Adrenal gland (tissue), 19 donors: Measurements from ENCODE around the gene PDS5A. TPM values are rescaled to one million over a fixed set of nuclear protein-coding genes. Genes with fewer than 3 reads are reported as not detected.
"Not testable (repeated sequence)": the region's sequence is repeated elsewhere in the genome, so short reads cannot be mapped to it uniquely, and the experiment has no call there.

Experiments
- DNase-seq, 7 donors: peaks; one replicate each; pipeline ENCODE4 v3.0.0-alpha.2; 2019 to 2020
- H3K27ac ChIP-seq, 5 donors: fragments of 200-600 bp; sonication (generic) in 4 of 5; 1 replicate in 3 of 5; 2 replicates in 2 of 5; pipeline versions ENCODE4 v1.5.1 to v1.8.0; 2016 to 2020; ENCODE audit warnings: mild to moderate bottlenecking in 1 of 5
- H3K27me3 ChIP-seq: fragments of 200-600 bp; 2 replicates; pipeline ENCODE4 v1.8.0; 2021
- H3K36me3 ChIP-seq, 2 donors: fragments of 200-600 bp; replicated peaks in 1 of 2; 1 replicate in 1 of 2; 2 replicates in 1 of 2; pipeline versions ENCODE4 v1.5.1 to v1.8.0; 2018 to 2022
- H3K4me1 ChIP-seq, 2 donors: fragments of 200-600 bp; replicated peaks in 1 of 2; 1 replicate in 1 of 2; 2 replicates in 1 of 2; pipeline versions ENCODE4 v1.5.1 to v1.8.0; 2018 to 2021
- H3K4me3 ChIP-seq, 4 donors: fragments of 200-600 bp; sonication (generic) in 3 of 4; one replicate each; pipeline ENCODE4 v1.5.1; 2016 to 2018
- H3K9me3 ChIP-seq, 3 donors: fragments of 200-600 bp; sonication (generic) in 1 of 3; replicated peaks in 1 of 3; 1 replicate in 2 of 3; 2 replicates in 1 of 3; pipeline versions ENCODE4 v1.5.1 to v1.8.0; 2016 to 2021
- CTCF ChIP-seq, 6 experiments: fragments of 450-650 bp in 4 of 6; fragments of 200-600 bp in 2 of 6; sonication (generic) in 1 of 6; IDR thresholded peaks; 1 replicate in 5 of 6; 2 replicates in 1 of 6; pipeline versions ENCODE4 v1.5.1 to v1.8.0; 2016 to 2021; ENCODE audit warnings: antibody characterized with exemption in 6 of 6, mild to moderate bottlenecking in 2 of 6, moderate library complexity in 1 of 6
- POLR2A ChIP-seq, 2 donors: fragments of 450-650 bp; IDR thresholded peaks; one replicate each; pipeline ENCODE4 v1.6.1; 2017; ENCODE audit warnings: antibody characterized with exemption in 2 of 2, mild to moderate bottlenecking in 2 of 2, moderate library complexity in 1 of 2
- WGBS, 4 donors: extraction: QIAGEN DNeasy Blood & Tissue Kit in 2 of 4; methylation state at CpG; one replicate each; pipeline versions ENCODE4 v1.1.5 to v1.1.7; 2013 to 2017; 5-methylcytosine and 5-hydroxymethylcytosine counted together
- intact Hi-C, 2 donors: fragments of 100-400 bp; cut with DNase I; formaldehyde crosslinking; loops; one replicate each; pipeline versions ENCODE4 v1.14.1 to v1.15.0; 2022 to 2023
- long read RNA-seq, 10 donors: library from polyadenylated mRNA in 3 of 10; unstranded in 2 of 10; stranded (forward) in 1 of 10; transcript quantifications; one replicate each; pipeline ENCODE4 v2.0.0 and lab custom pipeline, GENCODE V29; 2021 to 2026
- polyA plus RNA-seq, 3 donors: library from polyadenylated mRNA; stranded (reverse); fragments of 200-250 nt in 2 of 3; fragments of 350-450 nt in 1 of 3; fragmentation: Illumina TruSeq in 1 of 3; extraction: RNeasy Lipid Tissue Mini Kit (QIAGEN cat#74804) in 1 of 3; gene quantifications; one replicate each; pipeline ENCODE4 v1.2.3, GENCODE V29; 2013 to 2014
- total RNA-seq, 9 donors: library from RNA; depleted of rRNA in 4 of 9; stranded (reverse); fragments of >200 nt in 4 of 9; fragments of 120-200 nt in 1 of 9; fragmentation: NEBNext Ultra II Directional in 1 of 9; extraction: Animal tissue kit (Norgen Biotek cat#: 25700) in 1 of 9; gene quantifications; one replicate each; pipeline versions ENCODE4 v1.1.0 to v1.2.4, GENCODE V29; 2013 to 2023
- donor health status: healthy with polysubstance abuse.
- donor health status: Bipolar disorder and iron deficiency.
- donor health status: DM: yes; HTN: yes; CAD: no.
- donor health status: DM: no; HTN: no; CAD: no.
- donor health status: DM: no; HTN: no; CAD: no.
- donor health status: DM: yes; HTN: yes; CAD: no.

PDS5A gene, protein sequence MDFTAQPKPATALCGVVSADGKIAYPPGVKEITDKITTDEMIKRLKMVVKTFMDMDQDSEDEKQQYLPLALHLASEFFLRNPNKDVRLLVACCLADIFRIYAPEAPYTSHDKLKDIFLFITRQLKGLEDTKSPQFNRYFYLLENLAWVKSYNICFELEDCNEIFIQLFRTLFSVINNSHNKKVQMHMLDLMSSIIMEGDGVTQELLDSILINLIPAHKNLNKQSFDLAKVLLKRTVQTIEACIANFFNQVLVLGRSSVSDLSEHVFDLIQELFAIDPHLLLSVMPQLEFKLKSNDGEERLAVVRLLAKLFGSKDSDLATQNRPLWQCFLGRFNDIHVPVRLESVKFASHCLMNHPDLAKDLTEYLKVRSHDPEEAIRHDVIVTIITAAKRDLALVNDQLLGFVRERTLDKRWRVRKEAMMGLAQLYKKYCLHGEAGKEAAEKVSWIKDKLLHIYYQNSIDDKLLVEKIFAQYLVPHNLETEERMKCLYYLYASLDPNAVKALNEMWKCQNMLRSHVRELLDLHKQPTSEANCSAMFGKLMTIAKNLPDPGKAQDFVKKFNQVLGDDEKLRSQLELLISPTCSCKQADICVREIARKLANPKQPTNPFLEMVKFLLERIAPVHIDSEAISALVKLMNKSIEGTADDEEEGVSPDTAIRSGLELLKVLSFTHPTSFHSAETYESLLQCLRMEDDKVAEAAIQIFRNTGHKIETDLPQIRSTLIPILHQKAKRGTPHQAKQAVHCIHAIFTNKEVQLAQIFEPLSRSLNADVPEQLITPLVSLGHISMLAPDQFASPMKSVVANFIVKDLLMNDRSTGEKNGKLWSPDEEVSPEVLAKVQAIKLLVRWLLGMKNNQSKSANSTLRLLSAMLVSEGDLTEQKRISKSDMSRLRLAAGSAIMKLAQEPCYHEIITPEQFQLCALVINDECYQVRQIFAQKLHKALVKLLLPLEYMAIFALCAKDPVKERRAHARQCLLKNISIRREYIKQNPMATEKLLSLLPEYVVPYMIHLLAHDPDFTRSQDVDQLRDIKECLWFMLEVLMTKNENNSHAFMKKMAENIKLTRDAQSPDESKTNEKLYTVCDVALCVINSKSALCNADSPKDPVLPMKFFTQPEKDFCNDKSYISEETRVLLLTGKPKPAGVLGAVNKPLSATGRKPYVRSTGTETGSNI (N-terminal part only)
- total RNA-seq (10 to 100 TPM; 30.1 to 63.2 (median 52.5) TPM), polyA plus RNA-seq (10 to 100 TPM; 16.2 to 40.9 (median 23.1) TPM)
- long read RNA-seq, donor 1, partial matches to known transcripts, result 0 of 1 reads
- long read RNA-seq, donor 1, other reads (novel, unspliced or antisense), result 0 of 1 reads
- long read RNA-seq, donor 2, full-length matches to known transcripts, result 3 of 3 reads
- long read RNA-seq, donor 2, partial matches to known transcripts, result 0 of 3 reads
- long read RNA-seq, donor 2, other reads (novel, unspliced or antisense), result 0 of 3 reads
- long read RNA-seq, donor 3, full-length matches to known transcripts, result 3 of 3 reads
- long read RNA-seq, donor 3, partial matches to known transcripts, result 0 of 3 reads
- long read RNA-seq, donor 3, other reads (novel, unspliced or antisense), result 0 of 3 reads
- long read RNA-seq, donor 4, partial matches to known transcripts, result 3 of 6 reads
- long read RNA-seq, donor 4, other reads (novel, unspliced or antisense), result 3 of 6 reads
- long read RNA-seq, donor 5, full-length matches to known transcripts, result 14 of 30 reads
- long read RNA-seq, donor 5, partial matches to known transcripts, result 7 of 30 reads
- long read RNA-seq, donor 5, other reads (novel, unspliced or antisense), result 9 of 30 reads
- long read RNA-seq, donor 6, partial matches to known transcripts, result 2 of 3 reads
- long read RNA-seq, donor 6, other reads (novel, unspliced or antisense), result 1 of 3 reads
- long read RNA-seq, donor 7, result 0 reads
- long read RNA-seq, donor 8, partial matches to known transcripts, result 0 of 3 reads
- long read RNA-seq, donor 8, other reads (novel, unspliced or antisense), result 0 of 3 reads
- long read RNA-seq, donor 9, full-length matches to known transcripts, result 1 of 1 reads
- long read RNA-seq, donor 9, partial matches to known transcripts, result 0 of 1 reads
- long read RNA-seq, donor 9, other reads (novel, unspliced or antisense), result 0 of 1 reads
- long read RNA-seq, donor 10, partial matches to known transcripts, result 0 of 1 reads
- long read RNA-seq, donor 10, other reads (novel, unspliced or antisense), result 0 of 1 reads

DNA sequence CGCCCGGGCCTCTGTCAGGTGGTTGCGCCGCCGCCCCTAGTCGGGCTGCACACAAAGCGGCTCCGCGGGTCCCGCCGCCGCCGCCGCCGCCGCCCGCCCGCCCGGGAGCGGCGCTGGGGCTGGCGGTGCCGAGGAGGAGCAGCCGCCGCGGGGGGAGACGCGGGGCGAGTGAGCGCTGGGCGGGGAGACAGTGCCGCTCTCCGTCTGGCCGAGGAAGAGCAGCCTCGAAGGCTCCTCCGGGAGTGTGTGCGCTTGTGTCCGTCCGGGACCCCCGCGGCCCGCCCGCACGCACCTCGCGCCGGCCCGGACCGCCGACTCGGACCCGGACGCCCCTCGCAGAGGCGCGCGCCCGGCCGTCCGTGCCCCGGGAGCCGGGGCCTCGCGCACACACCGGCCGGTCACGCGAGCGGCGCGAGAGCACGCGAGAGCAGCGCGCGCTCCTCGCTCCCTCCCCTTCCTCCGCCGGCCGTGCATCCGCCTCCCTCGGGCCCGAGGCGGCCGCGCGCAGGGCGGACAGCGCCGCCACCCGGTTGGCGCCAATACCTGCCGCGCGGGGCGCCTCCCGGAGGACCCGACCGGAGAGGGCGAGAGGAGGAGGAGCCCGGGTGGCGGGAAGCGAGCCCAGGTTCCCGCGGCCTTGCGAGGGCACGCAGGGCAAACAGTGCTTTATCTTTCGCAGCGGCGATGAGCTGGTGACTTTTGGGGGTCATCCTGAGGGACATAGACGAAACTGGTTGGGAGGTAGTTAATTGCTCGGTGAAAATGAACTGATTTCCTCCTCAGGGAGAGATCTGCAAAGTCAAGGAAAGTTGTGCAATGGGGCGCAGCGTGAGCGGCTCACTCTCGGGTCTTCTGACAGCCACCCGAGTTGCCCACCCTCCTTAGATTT, at the start of gene PDS5A:
TSS of gene PDS5A (minus strand) at position 423 of the 889 bp plus-strand sequence. CDS start 1,334 bp downstream, outside the sequence.
- intact Hi-C loops, result loop anchor here (5.0 to 10.0 kb wide), 3 partner anchors 63 to 510 kb away; partner anchors contain the start of gene UBE2K (in 2 of the 2)
- Histone ChIP-seq H3K9me3 (no peaks in the 10 kb centered on the region), H3K4me1 (peaks cover 7 to 15% of the 10 kb centered on the region in 2 donors), H3K36me3 (peaks cover 0 to 21% of the 10 kb centered on the region in 2 donors), H3K27me3 (no peaks in the 10 kb centered on the region), H3K4me3 (peak within 1 kb of the TSS; percentile 71 to 96 (median 92)), H3K27ac (peak within 1 kb of the TSS; percentile 82 to 99 (median 93))
- DNase-seq, result peak; percentile 88 to 92 (median 90)
- WGBS, 4 donors, result 0 to 2% (median 0%) methylated on average over 12 to 117 of the region's 117 CpGs
- TF ChIP-seq POLR2A (IDR thresholded peaks at IDR 0.05), result peak; percentile 69 to 73
- TF ChIP-seq CTCF (IDR thresholded peaks at IDR 0.05), result peak; percentile 47 to 99 (median 80)

DNA sequence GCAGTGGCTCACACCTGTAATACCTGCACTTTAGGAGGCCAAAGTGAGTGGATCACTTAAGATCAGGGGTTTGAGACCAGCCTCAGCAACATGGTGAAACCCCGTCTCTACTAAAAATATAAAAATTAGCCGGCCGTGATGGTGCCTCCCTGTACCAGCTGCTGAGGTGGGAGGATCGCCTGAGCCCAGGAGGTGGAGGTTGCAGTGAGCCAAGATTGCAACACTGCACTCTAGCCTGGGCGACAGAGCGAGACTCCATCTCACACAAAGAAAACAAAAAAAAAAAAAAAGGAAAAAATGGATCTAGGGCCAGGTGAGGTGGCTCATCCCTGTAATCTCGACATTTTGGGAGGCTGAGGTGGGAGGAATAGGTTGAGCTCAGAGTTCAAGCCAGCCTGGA, 46.3 kb upstream of the PDS5A start:
- intact Hi-C loops, H3K27ac ChIP-seq, H3K9me3 ChIP-seq, H3K4me1 ChIP-seq, H3K4me3 ChIP-seq, H3K27me3 ChIP-seq, DNase-seq, H3K36me3 ChIP-seq: not testable (repeated sequence)
- 84 to 91% methylated on average over 7 of the region's 7 CpGs; no CpG with 5 or more reads in 2 of the 4 donors for WGBS, 4 donors

- H3K27ac ChIP-seq, H3K4me1 ChIP-seq, H3K36me3 ChIP-seq, H3K27me3 ChIP-seq, H3K9me3 ChIP-seq, H3K4me3 ChIP-seq, DNase-seq, intact Hi-C loops: not testable (repeated sequence)
- 83 to 93% (median 92%) methylated on average over 2 to 7 of the region's 7 CpGs for WGBS, 4 donors
These were observed 43.4 kb upstream of the PDS5A start for GRCh38 chr4:40021116-40021515.
